Trophoblast cell (in vitro differentiated cells and primary cell): ENCODE data around the gene TMEM245.

Experiments
- DNase-seq, 2 donors: peaks; one replicate each; pipeline ENCODE4 v3.0.0-alpha.2; 2016
- H2AFZ ChIP-seq: 2 replicates; pipeline ENCODE4 v1.6.1; 2013; ENCODE audit warnings: low read length, moderate library complexity, mild to moderate bottlenecking; ENCODE audit not compliant: insufficient read depth, poor library complexity
- H2AK5ac ChIP-seq: 2 replicates; pipeline ENCODE4 v1.6.1; 2013; ENCODE audit warnings: mild to moderate bottlenecking, low read length
- H2BK120ac ChIP-seq: 2 replicates; pipeline ENCODE4 v1.6.1; 2013; ENCODE audit warnings: low read length, mild to moderate bottlenecking, moderate library complexity; ENCODE audit not compliant: insufficient read depth, poor library complexity
- H2BK12ac ChIP-seq: 2 replicates; pipeline ENCODE4 v1.6.1; 2013; ENCODE audit warnings: mild to moderate bottlenecking, low read length, moderate library complexity
- H2BK5ac ChIP-seq: 2 replicates; pipeline ENCODE4 v1.6.1; 2013; ENCODE audit warnings: low read length, low read depth, moderate library complexity, mild to moderate bottlenecking; ENCODE audit not compliant: poor library complexity
- H3K14ac ChIP-seq: 2 replicates; pipeline ENCODE4 v1.6.1; 2013; ENCODE audit warnings: mild to moderate bottlenecking, low read length
- H3K18ac ChIP-seq: 2 replicates; pipeline ENCODE4 v1.6.1; 2013; ENCODE audit warnings: mild to moderate bottlenecking, low read length
- H3K23ac ChIP-seq: 2 replicates; pipeline ENCODE4 v1.6.1; 2013; ENCODE audit warnings: low read length
- H3K27ac ChIP-seq: 2 replicates; pipeline ENCODE4 v1.5.1; 2013; ENCODE audit warnings: low read depth, mild to moderate bottlenecking, inconsistent platforms, low read length, moderate library complexity
- H3K27me3 ChIP-seq: 2 replicates; pipeline ENCODE4 v1.6.1; 2013; ENCODE audit warnings: inconsistent platforms, mild to moderate bottlenecking, low read length, moderate library complexity; ENCODE audit not compliant: insufficient read depth
- H3K36me3 ChIP-seq, 2 experiments: 1 replicate in 1 of 2; 2 replicates in 1 of 2; pipeline ENCODE4 v1.6.1; 2013; ENCODE audit warnings: low read length in 2 of 2, mild to moderate bottlenecking in 2 of 2, moderate library complexity in 1 of 2; ENCODE audit not compliant: insufficient read depth in 2 of 2, control insufficient read depth in 1 of 2
- H3K4ac ChIP-seq: 2 replicates; pipeline ENCODE4 v1.6.1; 2013; ENCODE audit warnings: low read depth, mild to moderate bottlenecking, low read length, moderate library complexity
- H3K4me1 ChIP-seq, 2 experiments: 1 replicate in 1 of 2; 2 replicates in 1 of 2; pipeline ENCODE4 v1.6.1; 2013; ENCODE audit warnings: low read length in 2 of 2, mild to moderate bottlenecking in 2 of 2, moderate library complexity in 1 of 2; ENCODE audit not compliant: insufficient read depth in 2 of 2, control insufficient read depth in 1 of 2
- H3K4me2 ChIP-seq: 2 replicates; pipeline ENCODE4 v1.6.1; 2013; ENCODE audit warnings: inconsistent platforms, mild to moderate bottlenecking, low read length, moderate library complexity
- H3K4me3 ChIP-seq: 2 replicates; pipeline ENCODE4 v1.5.1; 2013; ENCODE audit warnings: mild to moderate bottlenecking, low read depth, low read length, inconsistent platforms
- H3K79me1 ChIP-seq: one replicate; pipeline ENCODE4 v1.6.1; 2013; ENCODE audit warnings: low read length
- H3K79me2 ChIP-seq: 2 replicates; pipeline ENCODE4 v1.6.1; 2013; ENCODE audit warnings: low read length, mild to moderate bottlenecking; ENCODE audit not compliant: control insufficient read depth, insufficient read depth, poor library complexity
- H3K9ac ChIP-seq: 2 replicates; pipeline ENCODE4 v1.6.1; 2013; ENCODE audit warnings: mild to moderate bottlenecking, low read length
- H3K9me3 ChIP-seq: 2 replicates; pipeline ENCODE4 v1.6.1; 2013; ENCODE audit warnings: low read depth, mild to moderate bottlenecking, control low read depth, inconsistent platforms, low read length; ENCODE audit not compliant: insufficient read depth
- H4K12ac ChIP-seq: 2 replicates; pipeline ENCODE4 v1.6.1; 2013; ENCODE audit warnings: low read depth, mild to moderate bottlenecking, low read length, moderate library complexity
- H4K8ac ChIP-seq: 2 replicates; pipeline ENCODE4 v1.6.1; 2013; ENCODE audit warnings: low read depth, mild to moderate bottlenecking, low read length, moderate library complexity
- H4K91ac ChIP-seq: one replicate; pipeline ENCODE4 v1.6.1; 2013; ENCODE audit warnings: low read depth, mild to moderate bottlenecking, low read length, moderate library complexity
- WGBS: extraction: QIAGEN DNeasy Blood & Tissue Kit; methylation state at CpG from one replicate; pipeline ENCODE4 v1.1.7; 2013; ENCODE audit warnings: missing lambda C conversion rate; ENCODE audit not compliant: insufficient read length, insufficient coverage; ENCODE audit errors: extremely low coverage; 5-methylcytosine and 5-hydroxymethylcytosine counted together

The TMEM245 gene

DNA sequence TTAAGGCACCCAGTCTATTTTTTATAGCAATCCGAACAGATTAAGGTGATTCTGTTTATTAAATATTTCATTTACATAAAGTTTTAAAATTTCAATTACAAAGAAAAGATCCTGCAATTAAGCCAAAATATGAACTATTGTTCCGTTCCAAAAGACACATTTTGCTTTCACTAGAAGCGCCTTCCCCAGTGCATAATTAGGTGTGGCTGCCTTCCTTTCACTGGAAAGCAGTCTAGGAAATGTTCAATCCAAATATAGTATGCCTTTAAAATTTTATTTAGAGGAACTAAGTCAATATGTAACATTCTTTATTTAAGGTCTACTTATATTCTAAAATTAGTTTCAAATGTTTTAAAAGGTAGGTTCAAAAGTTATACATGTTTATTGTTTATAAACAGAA, 114.1 kb downstream of the TMEM245 start:
- DNase-seq = no peak
- H3K4me3 ChIP-seq = no peak overlapping the region
- no peak overlapping the region for H2AFZ ChIP-seq
- WGBS = no CpG with 5 or more reads among the region's 3 CpGs
- no peak overlapping the region for H3K23ac ChIP-seq
- no peak overlapping the region for H3K18ac ChIP-seq
- no peaks in the 10 kb centered on the region for H3K79me1 ChIP-seq
- no peaks in the 10 kb centered on the region for H3K27me3 ChIP-seq
- no peak overlapping the region for H2BK12ac ChIP-seq
- H3K27ac ChIP-seq = no peak overlapping the region
- H4K91ac ChIP-seq = no peak overlapping the region
- no peak overlapping the region for H3K4ac ChIP-seq
- H2BK5ac ChIP-seq = no peak overlapping the region
- no peaks in the 10 kb centered on the region for H3K79me2 ChIP-seq
- no peak overlapping the region for H3K14ac ChIP-seq
- peaks cover 0 to 4% of the 10 kb centered on the region in 2 experiments for H3K4me1 ChIP-seq
- H4K12ac ChIP-seq = no peak overlapping the region
- H4K8ac ChIP-seq = no peak overlapping the region
- no peaks in the 10 kb centered on the region for H3K9me3 ChIP-seq
- H3K36me3 ChIP-seq = no peaks in the 10 kb centered on the region
- no peak overlapping the region for H2BK120ac ChIP-seq
- no peak overlapping the region for H3K9ac ChIP-seq
- H3K4me2 ChIP-seq = no peak overlapping the region
- no peak overlapping the region for H2AK5ac ChIP-seq

DNA sequence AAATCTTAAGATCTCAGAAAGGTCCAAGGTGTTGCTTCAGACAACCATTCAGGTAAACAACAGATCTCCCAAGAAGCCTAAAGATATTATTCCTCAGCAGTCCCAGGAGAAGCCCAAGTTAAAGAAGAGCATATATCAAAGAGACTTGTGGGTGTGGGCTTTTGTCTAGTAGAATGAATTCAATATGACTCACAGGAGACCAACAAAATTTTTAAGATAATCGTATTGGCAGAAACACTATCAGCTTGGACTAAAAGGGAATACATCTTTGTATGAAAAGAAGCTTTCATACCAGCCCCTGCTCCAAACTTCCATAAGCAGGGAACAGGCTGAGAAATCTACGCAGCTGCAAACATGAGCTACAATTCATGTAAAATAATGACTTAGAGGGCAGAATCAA, 116.6 kb downstream of the TMEM245 start:
- no peaks in the 10 kb centered on the region for H3K36me3 ChIP-seq
- H4K8ac ChIP-seq = no peak overlapping the region
- H2AK5ac ChIP-seq = no peak overlapping the region
- no peaks in the 10 kb centered on the region for H3K27me3 ChIP-seq
- H3K27ac ChIP-seq = no peak overlapping the region
- H3K14ac ChIP-seq = no peak overlapping the region
- no peak overlapping the region for H3K4me2 ChIP-seq
- H3K9ac ChIP-seq = no peak overlapping the region
- H3K9me3 ChIP-seq = no peaks in the 10 kb centered on the region
- no peak overlapping the region for H3K4me3 ChIP-seq
- no peaks in the 10 kb centered on the region for H3K79me1 ChIP-seq
- H3K18ac ChIP-seq = no peak overlapping the region
- H4K91ac ChIP-seq = no peak overlapping the region
- H3K23ac ChIP-seq = no peak overlapping the region
- H2AFZ ChIP-seq = no peak overlapping the region
- no peak overlapping the region for H2BK120ac ChIP-seq
- no peak overlapping the region for H2BK12ac ChIP-seq
- H3K79me2 ChIP-seq = no peaks in the 10 kb centered on the region
- WGBS = no CpG with 5 or more reads among the region's 2 CpGs
- H3K4ac ChIP-seq = no peak overlapping the region
- H3K4me1 ChIP-seq = peaks cover 0 to 4% of the 10 kb centered on the region in 2 experiments
- H2BK5ac ChIP-seq = no peak overlapping the region
- H4K12ac ChIP-seq = no peak overlapping the region
- DNase-seq = no peak

DNA sequence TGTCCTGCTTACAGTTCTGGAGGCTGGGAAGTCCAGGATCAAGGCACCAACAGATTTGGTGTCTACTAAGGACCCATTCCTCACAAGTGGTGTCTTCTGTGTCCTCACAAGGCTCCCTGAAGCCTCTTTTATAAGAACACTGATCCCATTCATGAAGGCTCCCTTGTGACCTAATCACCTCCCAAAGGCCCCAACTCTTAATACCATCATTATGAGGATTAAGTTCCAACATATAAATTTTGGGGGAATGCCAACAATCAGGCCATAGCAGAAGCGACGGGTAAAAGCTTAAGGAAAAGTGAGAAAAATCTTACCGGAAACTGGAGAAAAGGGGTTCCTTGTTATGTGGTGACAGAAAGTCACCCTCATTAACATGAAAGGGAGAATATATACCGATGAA, 117.6 kb downstream of the TMEM245 start:
- peaks cover 0 to 4% of the 10 kb centered on the region in 2 experiments for H3K4me1 ChIP-seq
- H3K9ac ChIP-seq = no peak overlapping the region
- no peak overlapping the region for H3K14ac ChIP-seq
- WGBS = no CpG with 5 or more reads among the region's 4 CpGs
- H2AK5ac ChIP-seq = no peak overlapping the region
- DNase-seq = no peak
- no peak overlapping the region for H4K91ac ChIP-seq
- H3K27ac ChIP-seq = no peak overlapping the region
- no peak overlapping the region for H2AFZ ChIP-seq
- H3K23ac ChIP-seq = no peak overlapping the region
- no peak overlapping the region for H3K4me3 ChIP-seq
- H3K27me3 ChIP-seq = no peaks in the 10 kb centered on the region
- no peak overlapping the region for H2BK120ac ChIP-seq
- no peaks in the 10 kb centered on the region for H3K36me3 ChIP-seq
- no peak overlapping the region for H3K4ac ChIP-seq
- no peaks in the 10 kb centered on the region for H3K79me1 ChIP-seq
- H3K9me3 ChIP-seq = no peaks in the 10 kb centered on the region
- H3K4me2 ChIP-seq = no peak overlapping the region
- H4K12ac ChIP-seq = no peak overlapping the region
- H3K79me2 ChIP-seq = no peaks in the 10 kb centered on the region
- H4K8ac ChIP-seq = no peak overlapping the region
- no peak overlapping the region for H3K18ac ChIP-seq
- H2BK5ac ChIP-seq = no peak overlapping the region
- no peak overlapping the region for H2BK12ac ChIP-seq

DNA sequence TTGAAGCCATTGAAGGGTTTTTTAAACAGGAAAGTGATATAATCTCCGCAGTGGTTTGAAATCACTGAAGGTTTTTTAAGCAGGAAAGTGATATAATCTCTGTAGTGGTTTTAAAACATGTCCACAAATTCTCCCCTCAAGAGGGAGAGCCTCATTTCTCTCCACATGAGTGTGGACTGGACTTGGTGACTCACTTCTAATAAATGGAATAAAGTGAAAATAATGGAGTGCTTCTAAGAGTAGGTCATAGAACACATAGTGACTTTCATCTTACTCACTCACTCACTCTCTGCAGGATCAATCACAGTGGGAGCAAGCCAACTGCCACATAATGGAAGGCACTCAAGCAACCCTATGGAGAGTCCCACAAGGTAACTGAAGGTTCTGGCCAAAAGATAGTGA, 118.5 kb downstream of the TMEM245 start:
- Histone ChIP-seq H2BK12ac (peak overlapping the region; percentile 84), H4K12ac (no peak overlapping the region), H3K36me3 (no peaks in the 10 kb centered on the region), H3K18ac (no peak overlapping the region), H3K27me3 (no peaks in the 10 kb centered on the region), H2AFZ (no peak overlapping the region), H4K8ac (no peak overlapping the region), H3K27ac (peak overlapping the region; percentile 26), H3K4ac (peak overlapping the region; percentile 46), H2BK120ac (no peak overlapping the region), H3K4me1 (peaks cover 0 to 4% of the 10 kb centered on the region in 2 experiments), H3K79me1 (no peaks in the 10 kb centered on the region), H3K9me3 (no peaks in the 10 kb centered on the region), H3K14ac (peak overlapping the region; percentile 66), H2BK5ac (no peak overlapping the region), H3K4me2 (no peak overlapping the region), H3K23ac (no peak overlapping the region), H3K9ac (no peak overlapping the region), H2AK5ac (no peak overlapping the region), H4K91ac (no peak overlapping the region), H3K4me3 (no peak overlapping the region), H3K79me2 (no peaks in the 10 kb centered on the region)
- peak; percentile 48 to 66 for DNase-seq
- WGBS = no CpG with 5 or more reads among the region's 1 CpG
